Esophagus (tissue), 2 donors: ENCODE results near the gene CLCA4. TPM values are rescaled to one million over a fixed set of nuclear protein-coding genes. Genes with fewer than 3 reads are reported as not detected.
"Not testable (repeated sequence)": the region's sequence is repeated elsewhere in the genome, so short reads cannot be mapped to it uniquely, and the experiment has no call there.

ENCODE experiments used
- H3K27ac ChIP-seq, 2 donors: one replicate each; pipeline ENCODE4 v1.5.1; 2013; ENCODE audit warnings: low read depth in 2 of 2, mild to moderate bottlenecking in 2 of 2, inconsistent platforms in 1 of 2, low read length in 1 of 2, moderate library complexity in 1 of 2
- H3K27me3 ChIP-seq, 2 donors: one replicate each; pipeline ENCODE4 v1.6.1; 2013; ENCODE audit warnings: low read length in 2 of 2, control low read depth in 1 of 2, mild to moderate bottlenecking in 1 of 2; ENCODE audit not compliant: insufficient read depth in 2 of 2, control insufficient read depth in 1 of 2
- H3K36me3 ChIP-seq, 2 donors: one replicate each; pipeline ENCODE4 v1.6.1; 2013; ENCODE audit warnings: low read length in 1 of 2; ENCODE audit not compliant: control insufficient read depth in 2 of 2, insufficient read depth in 2 of 2
- H3K4me1 ChIP-seq, 2 donors: one replicate each; pipeline ENCODE4 v1.6.1; 2013; ENCODE audit warnings: low read length in 1 of 2; ENCODE audit not compliant: control insufficient read depth in 2 of 2, insufficient read depth in 2 of 2
- H3K4me3 ChIP-seq, 2 donors: one replicate each; pipeline ENCODE4 v1.5.1; 2013; ENCODE audit warnings: low read length in 2 of 2, mild to moderate bottlenecking in 2 of 2, low read depth in 1 of 2, moderate library complexity in 1 of 2
- H3K9me3 ChIP-seq, 2 donors: one replicate each; pipeline ENCODE4 v1.6.1; 2013; ENCODE audit warnings: mild to moderate bottlenecking in 2 of 2, low read depth in 1 of 2, low read length in 1 of 2, moderate library complexity in 1 of 2; ENCODE audit not compliant: control insufficient read depth in 2 of 2, insufficient read depth in 1 of 2
- WGBS, 2 donors: extraction: QIAGEN DNeasy Blood & Tissue Kit; methylation state at CpG; one replicate each; pipeline ENCODE4 v1.1.7; 2013; 5-methylcytosine and 5-hydroxymethylcytosine counted together
- polyA plus RNA-seq, 2 donors: library from polyadenylated mRNA; stranded (reverse); fragments of 200-250 nt; gene quantifications; one replicate each; pipeline ENCODE4 v1.2.3, GENCODE V29; 2013
- donor health status: healthy with polysubstance abuse.
- donor health status: Bipolar disorder and iron deficiency.

Gene CLCA4
- polyA plus RNA-seq, 2 donors, result 306 to 356 TPM

DNA sequence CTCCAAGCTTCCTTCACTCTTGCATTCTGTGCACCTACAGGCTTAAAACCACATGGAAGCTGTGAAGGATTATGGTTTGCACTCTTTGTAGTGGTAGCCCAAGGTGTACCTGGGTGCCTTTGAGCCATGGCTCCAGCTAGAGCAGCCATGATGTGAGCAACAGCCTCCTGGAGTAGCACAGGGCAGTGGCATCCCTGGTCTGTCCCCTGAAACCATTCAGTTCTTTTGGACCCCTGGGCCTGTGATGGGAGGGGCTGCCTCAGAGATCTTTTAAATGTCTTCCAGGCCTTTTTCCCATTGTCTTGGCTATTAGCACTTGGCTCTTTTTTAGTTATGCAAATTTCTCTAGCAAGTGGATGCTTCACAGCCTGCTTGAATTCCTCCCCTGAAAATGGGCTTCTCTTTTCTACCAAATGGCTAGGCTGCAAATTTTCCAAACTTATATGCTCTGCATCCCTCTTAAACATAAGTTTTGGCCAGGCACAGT, 47.4 kb downstream of the CLCA4 start:
- H3K36me3 ChIP-seq, result no peaks in the 10 kb centered on the region
- peaks cover 0 to 3% of the 10 kb centered on the region in 2 donors for H3K9me3 ChIP-seq
- H3K27me3 ChIP-seq, result no peaks in the 10 kb centered on the region
- no peak overlapping the region for H3K4me3 ChIP-seq
- H3K27ac ChIP-seq, result no peak overlapping the region
- no peaks in the 10 kb centered on the region for H3K4me1 ChIP-seq

- Histone ChIP-seq H3K9me3 (peaks cover 0 to 3% of the 10 kb centered on the region in 2 donors), H3K4me3 (no peak overlapping the region), H3K36me3 (no peaks in the 10 kb centered on the region), H3K27me3 (no peaks in the 10 kb centered on the region), H3K27ac (no peak overlapping the region), H3K4me1 (no peaks in the 10 kb centered on the region)
- WGBS, 2 donors, result 44 to 66% methylated on average over 2 of the region's 2 CpGs
These were observed 49.3 kb downstream of the CLCA4 start for GRCh38 chr1:86596224-86596623.

- Histone ChIP-seq H3K27me3 (no peaks in the 10 kb centered on the region), H3K27ac (no peak overlapping the region), H3K4me1 (no peaks in the 10 kb centered on the region), H3K4me3 (no peak overlapping the region), H3K9me3 (peaks cover 0 to 3% of the 10 kb centered on the region in 2 donors), H3K36me3 (no peaks in the 10 kb centered on the region)
- 82 to 83% methylated on average over 3 of the region's 3 CpGs for WGBS, 2 donors
These were observed 49.9 kb downstream of the CLCA4 start for GRCh38 chr1:86596741-86597290.

DNA sequence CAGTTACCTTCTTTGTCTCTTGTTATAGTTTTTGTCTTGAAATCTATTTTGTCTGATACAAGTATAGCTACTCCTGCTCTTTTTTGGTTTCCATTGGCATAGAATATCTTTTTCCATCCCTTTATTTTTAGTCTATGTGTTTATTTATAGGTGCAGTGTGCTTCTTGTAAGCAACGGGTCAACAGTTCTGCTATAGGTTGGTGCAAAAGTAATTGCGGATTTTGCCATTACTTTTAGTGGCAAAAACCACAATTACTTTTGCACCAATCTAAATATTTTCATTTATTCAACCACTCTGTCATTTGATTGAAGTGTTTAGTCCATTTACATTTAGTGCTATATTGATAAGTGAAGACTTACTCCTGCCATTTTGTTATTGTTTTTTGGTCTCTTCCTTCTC, 59.2 kb downstream of the CLCA4 start:
- not testable (repeated sequence) for H3K4me3 ChIP-seq, H3K4me1 ChIP-seq, H3K9me3 ChIP-seq, H3K27ac ChIP-seq, H3K27me3 ChIP-seq, H3K36me3 ChIP-seq
- WGBS, 2 donors, result 90 to 100% methylated on average over 2 of the region's 2 CpGs

DNA sequence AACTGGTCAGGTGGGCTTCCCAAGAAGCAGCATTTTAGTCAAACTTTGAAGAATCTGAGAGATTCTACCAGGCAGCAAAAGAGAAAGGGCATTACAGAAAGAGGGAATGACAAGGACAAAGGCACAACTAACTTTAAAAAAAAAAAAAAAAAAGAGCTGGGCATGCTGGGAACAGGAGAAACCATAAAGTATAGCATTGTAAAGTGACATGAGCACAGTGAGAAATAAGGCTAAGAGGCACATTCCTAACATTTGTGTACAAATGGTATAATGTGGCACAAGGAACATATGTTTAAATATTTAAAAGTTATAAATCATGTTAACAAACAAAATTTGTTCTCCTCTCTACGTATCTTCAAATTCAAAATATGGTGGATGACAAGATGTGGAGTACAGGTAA, 69.6 kb downstream of the CLCA4 start:
- Histone ChIP-seq H3K27me3 (no peaks in the 10 kb centered on the region), H3K4me3 (no peak overlapping the region), H3K9me3 (peaks cover 5 to 12% of the 10 kb centered on the region in 2 donors), H3K36me3 (no peaks in the 10 kb centered on the region), H3K4me1 (no peaks in the 10 kb centered on the region), H3K27ac (peak overlapping the region in 1 of 2 donors; percentile 86)
- 54 to 63% methylated on average over 1 of the region's 1 CpG for WGBS, 2 donors

- 15 to 36% methylated on average over 1 of the region's 1 CpG for WGBS, 2 donors
- Histone ChIP-seq H3K9me3 (peaks cover 5 to 12% of the 10 kb centered on the region in 2 donors), H3K4me1 (no peaks in the 10 kb centered on the region), H3K36me3 (no peaks in the 10 kb centered on the region), H3K27ac (peak overlapping the region in 1 of 2 donors; percentile 55), H3K27me3 (no peaks in the 10 kb centered on the region), H3K4me3 (no peak overlapping the region)
These were observed 70.0 kb downstream of the CLCA4 start for GRCh38 chr1:86616871-86617270.

- H3K36me3 ChIP-seq, result no peaks in the 10 kb centered on the region
- H3K27me3 ChIP-seq, result no peaks in the 10 kb centered on the region
- H3K4me1 ChIP-seq, result no peaks in the 10 kb centered on the region
- peak overlapping the region; percentile 52 to 60 for H3K27ac ChIP-seq
- no peak overlapping the region for H3K4me3 ChIP-seq
- H3K9me3 ChIP-seq, result peaks cover 5 to 14% of the 10 kb centered on the region in 2 donors
These were observed 71.5 kb downstream of the CLCA4 start for GRCh38 chr1:86618358-86618757.

DNA sequence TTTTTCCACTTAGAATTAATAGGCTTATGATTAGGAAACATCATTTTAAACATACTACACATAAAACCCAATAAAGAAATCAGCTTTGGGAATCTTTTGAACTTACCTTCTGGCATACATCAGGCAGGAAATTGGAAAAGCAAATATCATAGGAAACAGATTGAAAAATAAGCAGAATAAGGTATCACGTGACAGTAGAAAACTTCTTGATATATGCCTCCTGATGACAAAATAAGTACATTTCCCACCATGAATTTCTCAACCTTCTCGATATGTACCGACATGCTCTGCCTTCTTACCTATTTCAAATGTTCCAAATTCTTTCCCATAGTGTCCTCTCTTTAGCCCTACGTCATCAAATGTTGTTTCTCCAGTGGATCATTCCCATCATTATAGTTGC, 72.4 kb downstream of the CLCA4 start:
- H3K4me3 ChIP-seq, result no peak overlapping the region
- no peak overlapping the region for H3K27ac ChIP-seq
- peaks cover 0 to 8% of the 10 kb centered on the region in 2 donors for H3K9me3 ChIP-seq
- 86 to 88% methylated on average over 4 of the region's 4 CpGs for WGBS, 2 donors
- no peaks in the 10 kb centered on the region for H3K4me1 ChIP-seq
- H3K27me3 ChIP-seq, result no peaks in the 10 kb centered on the region
- no peaks in the 10 kb centered on the region for H3K36me3 ChIP-seq

DNA sequence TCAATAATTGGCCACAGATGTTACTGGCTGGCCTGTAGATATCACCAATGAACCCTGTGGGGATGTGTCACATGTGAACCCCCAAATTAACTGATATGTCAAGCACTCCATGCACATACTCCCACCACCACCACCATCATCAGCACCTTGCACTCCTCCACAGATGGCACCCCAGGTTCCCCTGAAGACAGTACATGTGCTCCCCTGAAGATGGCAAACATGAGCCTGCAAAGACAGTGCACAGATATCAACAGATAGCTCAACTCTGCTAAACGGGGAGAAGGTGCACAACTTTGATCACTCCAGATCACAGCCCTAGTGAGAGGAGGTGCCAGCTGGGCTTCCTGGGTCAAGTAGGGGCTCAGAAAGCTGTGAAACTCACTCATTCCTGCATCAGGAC, 74.4 kb downstream of the CLCA4 start:
- WGBS, 2 donors, result 50 to 61% methylated on average over 1 of the region's 1 CpG

More for the DNA sequence above, 74.4 kb downstream of the CLCA4 start:
- Histone ChIP-seq H3K36me3 (no peaks in the 10 kb centered on the region), H3K27ac (no peak overlapping the region), H3K4me3 (no peak overlapping the region), H3K4me1 (no peaks in the 10 kb centered on the region), H3K9me3 (peaks cover 0 to 7% of the 10 kb centered on the region in 2 donors), H3K27me3 (no peaks in the 10 kb centered on the region)
